Measurements from ENCODE around the gene PRKD1. TPM values are rescaled to one million over a fixed set of nuclear protein-coding genes. Genes with fewer than 3 reads are reported as not detected.

Gene PRKD1
- total RNA-seq, 6 experiments from 2014 or later = 0.74 to 6.2 (median 2.2) TPM

GRCh38 chr14:29911810-29912209 lies 15.8 kb downstream of the PRKD1 start:
- TF ChIP-seq POLR2A (IDR thresholded peaks at IDR 0.05) = no peak
- no peak for TF ChIP-seq CTCF (IDR thresholded peaks at IDR 0.05)
- Histone ChIP-seq H3K4me3 (no peak overlapping the region), H3K4me1 (no peaks in the 10 kb centered on the region), H3K27me3 (no peaks in the 10 kb centered on the region), H3K27ac (no peak overlapping the region), H3K36me3 (no peaks in the 10 kb centered on the region), H3K9me3 (no peaks in the 10 kb centered on the region)
- WGBS (ENCODE audit: insufficient coverage, low coverage, low lambda C conversion rate, missing lambda C conversion rate) = 52% methylated on average over 3 of the region's 3 CpGs
- DNase-seq = no peak
- intact Hi-C loops (cut with DNase I) = no loop called here
- ATAC-seq = no peak

- TF ChIP-seq POLR2A (IDR thresholded peaks at IDR 0.05) = no peak
- TF ChIP-seq CTCF (IDR thresholded peaks at IDR 0.05) = no peak
- intact Hi-C loops (cut with DNase I) = no loop called here
- 78% methylated on average over 5 of the region's 26 CpGs for WGBS (ENCODE audit: insufficient coverage, low coverage, low lambda C conversion rate, missing lambda C conversion rate)
- Histone ChIP-seq H3K4me1 (peaks cover 0 to 4% (median 0%) of the 10 kb centered on the region in 4 donors), H3K4me3 (no peak overlapping the region), H3K27ac (no peak overlapping the region), H3K27me3 (no peaks in the 10 kb centered on the region), H3K36me3 (no peaks in the 10 kb centered on the region), H3K9me3 (no peaks in the 10 kb centered on the region)
- ATAC-seq = no peak
- no peak for DNase-seq
Measured at GRCh38 chr14:29908652-29909577, 18.7 kb downstream of the PRKD1 start.

GRCh38 chr14:29906256-29906870 lies 21.3 kb downstream of the PRKD1 start:
- H3K9me3 ChIP-seq = no peaks in the 10 kb centered on the region
- ATAC-seq (peak; percentile 33 to 94 (median 52)), DNase-seq (no peak)
- TF ChIP-seq POLR2A (IDR thresholded peaks at IDR 0.05) = no peak
- TF ChIP-seq CTCF (IDR thresholded peaks at IDR 0.05) = no peak
- no peak overlapping the region for H3K4me3 ChIP-seq
- peak overlapping the region in 1 of 3 donors; percentile 16 for H3K27ac ChIP-seq
- peaks cover 0 to 4% (median 0%) of the 10 kb centered on the region in 4 donors for H3K4me1 ChIP-seq
- no peaks in the 10 kb centered on the region for H3K27me3 ChIP-seq
- WGBS (ENCODE audit: insufficient coverage, low coverage, low lambda C conversion rate, missing lambda C conversion rate) = 27% methylated on average over 3 of the region's 3 CpGs
- intact Hi-C loops (cut with DNase I) = no loop called here
- H3K36me3 ChIP-seq = no peaks in the 10 kb centered on the region

GRCh38 chr14:29905543-29905942 lies 22.1 kb downstream of the PRKD1 start:
- H3K4me1 ChIP-seq = peaks cover 0 to 4% (median 0%) of the 10 kb centered on the region in 4 donors
- ATAC-seq (no peak), DNase-seq (no peak)
- WGBS (ENCODE audit: insufficient coverage, low coverage, low lambda C conversion rate, missing lambda C conversion rate) = 59% methylated on average over 7 of the region's 7 CpGs
- TF ChIP-seq CTCF (IDR thresholded peaks at IDR 0.05) (no peak), POLR2A (IDR thresholded peaks at IDR 0.05) (no peak)
- no peaks in the 10 kb centered on the region for H3K36me3 ChIP-seq
- intact Hi-C loops (cut with DNase I) = no loop called here
- no peak overlapping the region for H3K4me3 ChIP-seq
- no peak overlapping the region for H3K27ac ChIP-seq
- no peaks in the 10 kb centered on the region for H3K27me3 ChIP-seq
- H3K9me3 ChIP-seq = no peaks in the 10 kb centered on the region

All from right lobe of liver (tissue), 6 donors.